ENCODE results near the gene AXIN2.
"Not testable (repeated sequence)": the region's sequence is repeated elsewhere in the genome, so short reads cannot be mapped to it uniquely, and the experiment has no call there.

The AXIN2 gene

GRCh38 chr17:65495122-65496055 lies 66.1 kb downstream of the AXIN2 start:
- in situ Hi-C loops (cut with MboI; ENCODE audit: low sequenced_read_pairs) = no loop called here

- in situ Hi-C loops (cut with MboI; ENCODE audit: low sequenced_read_pairs) = no loop called here
Measured at GRCh38 chr17:65489413-65490155, 71.9 kb downstream of the AXIN2 start.

- in situ Hi-C loops (cut with MboI; ENCODE audit: low sequenced_read_pairs) = no loop called here
Measured at GRCh38 chr17:65488665-65489064, 72.8 kb downstream of the AXIN2 start.

- in situ Hi-C loops (cut with MboI; ENCODE audit: low sequenced_read_pairs) = no loop called here
Measured at GRCh38 chr17:65487990-65488389, 73.5 kb downstream of the AXIN2 start.

GRCh38 chr17:65487161-65487560 lies 74.3 kb downstream of the AXIN2 start:
- in situ Hi-C loops (cut with MboI; ENCODE audit: low sequenced_read_pairs) = no loop called here

- in situ Hi-C loops (cut with MboI; ENCODE audit: low sequenced_read_pairs) = no loop called here
Measured at GRCh38 chr17:65485388-65486299, 75.8 kb downstream of the AXIN2 start.

- in situ Hi-C loops (cut with MboI; ENCODE audit: low sequenced_read_pairs) = not testable (repeated sequence)
Measured at GRCh38 chr17:65484405-65484804, 77.0 kb downstream of the AXIN2 start.

- in situ Hi-C loops (cut with MboI; ENCODE audit: low sequenced_read_pairs) = no loop called here
Measured at GRCh38 chr17:65483438-65483837, 78.0 kb downstream of the AXIN2 start.

GRCh38 chr17:65482201-65482600 lies 79.2 kb downstream of the AXIN2 start:
- in situ Hi-C loops (cut with MboI; ENCODE audit: low sequenced_read_pairs) = no loop called here

GRCh38 chr17:65479282-65479681 lies 82.2 kb downstream of the AXIN2 start:
- in situ Hi-C loops (cut with MboI; ENCODE audit: low sequenced_read_pairs) = no loop called here

Data from HL-60/S4 treated with phorbol 12-myristate 13-acetate at 8.2 ng/mL for 4 days and 3 days (cell line).